ENCODE results near the gene MTF2. TPM values are rescaled to one million over a fixed set of nuclear protein-coding genes. Genes with fewer than 3 reads are reported as not detected.
"Not testable (repeated sequence)": the region's sequence is repeated elsewhere in the genome, so short reads cannot be mapped to it uniquely, and the experiment has no call there.

The MTF2 gene
- total RNA-seq, 1 donor from 2014 or later: 33.2 TPM

GRCh38 chr1:93142161-93142560 lies 63.1 kb downstream of the MTF2 start:
- no peak for DNase-seq (ENCODE audit: low spot score)

- DNase-seq (ENCODE audit: low spot score): no peak
Measured at GRCh38 chr1:93143136-93143535, 64.1 kb downstream of the MTF2 start.

GRCh38 chr1:93143769-93144168 lies 64.7 kb downstream of the MTF2 start:
- DNase-seq (ENCODE audit: low spot score): no peak

DNA sequence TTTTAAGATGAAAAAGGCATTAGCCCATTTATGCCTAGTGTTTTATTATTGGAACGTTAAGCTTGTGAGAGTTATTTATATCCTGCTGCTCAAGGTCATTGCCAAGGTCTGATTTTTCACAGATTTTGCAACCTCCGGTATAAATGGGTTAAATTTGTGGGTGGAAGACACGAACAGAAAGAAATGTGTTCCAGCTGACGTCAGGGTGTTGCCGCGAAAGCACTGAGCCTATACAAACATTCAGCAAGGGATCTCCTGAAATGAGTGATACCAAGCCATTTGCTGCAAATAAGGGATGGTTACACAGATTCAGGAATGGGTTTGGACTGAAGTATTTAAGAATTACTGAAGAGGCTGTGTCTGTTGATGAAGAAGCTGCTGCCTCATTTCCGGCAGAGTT lies 68.9 kb downstream of the MTF2 start:
- no peak for DNase-seq (ENCODE audit: low spot score)

DNA sequence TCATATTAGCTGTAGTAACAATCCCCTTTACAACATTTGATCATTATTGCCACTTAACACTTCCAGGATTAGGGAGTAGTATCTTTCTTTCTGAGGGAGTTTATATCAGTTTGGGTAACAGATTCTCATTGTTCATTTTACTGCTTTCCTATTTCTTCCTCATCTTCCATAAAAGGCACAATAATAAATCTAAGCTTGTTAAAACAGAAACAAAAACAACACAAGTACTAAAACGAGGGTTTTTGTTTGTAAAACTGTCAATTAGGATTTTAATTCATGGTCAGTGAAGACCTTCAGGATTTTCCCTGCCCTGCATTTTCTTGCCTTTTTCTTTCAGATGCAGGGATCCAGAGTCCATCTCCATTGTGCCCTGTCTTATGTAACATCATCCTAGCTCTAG lies 71.6 kb downstream of the MTF2 start:
- DNase-seq (ENCODE audit: low spot score): no peak

- no peak for DNase-seq (ENCODE audit: low spot score)
Measured at GRCh38 chr1:93151474-93151873, 72.4 kb downstream of the MTF2 start.

GRCh38 chr1:93152835-93153234 lies 73.8 kb downstream of the MTF2 start:
- no peak for DNase-seq (ENCODE audit: low spot score)

DNA sequence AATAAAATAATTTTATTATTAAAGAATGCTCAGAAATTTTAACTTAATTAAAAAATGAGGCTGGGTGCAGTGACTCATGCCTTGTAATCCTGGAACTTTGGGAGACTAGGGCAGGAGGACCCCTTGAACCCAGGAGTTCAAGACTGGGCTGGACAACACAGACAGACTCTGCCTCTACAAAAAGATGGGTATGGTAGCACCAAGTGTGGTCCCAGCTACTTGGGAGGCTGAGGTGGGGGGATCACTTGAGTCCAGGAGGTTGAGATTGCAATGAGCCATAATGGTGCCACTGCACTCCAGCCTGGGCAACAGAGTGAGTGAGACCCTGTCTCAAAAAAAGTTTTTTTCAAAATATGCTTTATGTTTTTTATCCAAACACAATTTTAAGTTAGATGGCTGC lies 75.8 kb downstream of the MTF2 start:
- DNase-seq (ENCODE audit: low spot score): no peak

DNA sequence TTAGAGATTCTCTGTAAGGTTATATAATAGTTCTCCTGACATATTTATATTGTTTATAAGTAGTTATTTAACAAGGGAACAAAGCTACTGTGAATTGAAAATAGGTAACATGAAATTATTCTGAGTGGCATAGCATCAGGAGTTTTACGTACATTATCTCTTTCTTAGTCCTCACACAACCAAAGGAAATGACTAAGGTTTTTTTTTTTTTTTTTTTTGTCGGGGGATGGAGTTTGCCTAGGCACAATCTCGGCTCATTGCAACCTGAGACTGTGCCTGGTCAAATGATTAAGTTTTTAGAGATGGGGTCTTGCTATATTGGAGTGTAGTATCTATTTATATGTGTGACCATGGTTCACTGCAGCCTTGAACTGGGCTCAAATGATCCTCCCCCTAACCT lies 76.3 kb downstream of the MTF2 start:
- DNase-seq (ENCODE audit: low spot score): no peak

- DNase-seq (ENCODE audit: low spot score): no peak
Measured at GRCh38 chr1:93159337-93159736, 80.3 kb downstream of the MTF2 start.

DNA sequence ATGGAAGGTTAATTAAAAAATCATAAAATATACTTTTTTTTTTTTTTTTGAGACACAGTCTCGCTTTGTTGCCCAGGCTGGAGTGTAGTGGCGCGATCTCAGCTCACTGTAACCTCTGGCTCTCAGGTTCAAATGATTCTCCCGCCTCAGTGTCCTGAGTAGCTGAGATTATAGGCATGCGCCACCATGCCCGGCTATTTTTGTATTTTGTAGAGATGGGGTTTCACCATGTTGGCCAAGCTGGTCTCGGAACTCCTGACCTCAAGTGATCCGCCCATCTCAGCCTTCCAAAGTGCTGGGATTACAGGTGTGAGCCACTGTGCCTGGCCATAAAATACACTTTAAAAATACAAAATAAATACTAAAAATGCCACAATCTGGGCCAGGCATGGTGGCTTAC lies 84.2 kb downstream of the MTF2 start:
- not testable (repeated sequence) for DNase-seq (ENCODE audit: low spot score)

DNA sequence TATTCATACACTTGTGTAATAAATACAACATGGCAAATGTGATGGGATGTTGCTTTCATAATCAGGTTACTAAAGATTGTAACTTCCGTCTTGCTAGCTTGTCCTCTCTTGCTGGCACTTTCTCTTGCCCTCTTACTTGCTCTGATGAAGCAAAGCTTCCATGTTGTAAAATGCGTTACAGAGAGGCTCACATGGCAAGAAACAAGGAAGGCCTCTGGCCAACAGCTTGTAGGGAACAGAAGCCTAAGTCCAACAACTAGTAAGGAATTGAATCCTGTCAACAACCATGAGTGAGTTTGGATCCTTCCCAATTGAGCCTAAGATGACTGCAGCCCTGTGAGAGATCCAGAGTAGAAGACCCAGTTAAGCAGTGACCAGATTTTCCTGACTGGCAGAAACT lies 85.7 kb downstream of the MTF2 start:
- DNase-seq (ENCODE audit: low spot score): no peak

DNA sequence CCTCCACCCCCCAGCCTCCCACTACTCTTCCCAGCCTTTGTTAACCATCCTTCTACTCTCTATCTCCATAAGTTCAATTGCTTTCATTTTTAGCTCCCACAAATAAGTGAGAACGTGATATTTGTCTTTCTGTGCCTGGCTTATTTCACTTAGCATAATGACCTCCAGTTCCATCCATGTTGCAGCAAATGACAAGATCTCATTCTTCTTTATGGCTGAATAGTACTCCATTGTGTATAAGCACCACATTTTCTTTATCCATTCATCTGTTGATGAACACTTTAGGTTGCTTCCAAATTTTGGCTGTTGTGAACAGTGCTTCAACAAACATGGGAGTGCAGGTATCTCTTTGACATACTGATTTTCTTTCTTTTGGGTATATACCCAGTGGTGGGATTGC lies 86.8 kb downstream of the MTF2 start:
- DNase-seq (ENCODE audit: low spot score): not testable (repeated sequence)

- no peak for DNase-seq (ENCODE audit: low spot score)
Measured at GRCh38 chr1:93167006-93167405, 87.9 kb downstream of the MTF2 start.

DNA sequence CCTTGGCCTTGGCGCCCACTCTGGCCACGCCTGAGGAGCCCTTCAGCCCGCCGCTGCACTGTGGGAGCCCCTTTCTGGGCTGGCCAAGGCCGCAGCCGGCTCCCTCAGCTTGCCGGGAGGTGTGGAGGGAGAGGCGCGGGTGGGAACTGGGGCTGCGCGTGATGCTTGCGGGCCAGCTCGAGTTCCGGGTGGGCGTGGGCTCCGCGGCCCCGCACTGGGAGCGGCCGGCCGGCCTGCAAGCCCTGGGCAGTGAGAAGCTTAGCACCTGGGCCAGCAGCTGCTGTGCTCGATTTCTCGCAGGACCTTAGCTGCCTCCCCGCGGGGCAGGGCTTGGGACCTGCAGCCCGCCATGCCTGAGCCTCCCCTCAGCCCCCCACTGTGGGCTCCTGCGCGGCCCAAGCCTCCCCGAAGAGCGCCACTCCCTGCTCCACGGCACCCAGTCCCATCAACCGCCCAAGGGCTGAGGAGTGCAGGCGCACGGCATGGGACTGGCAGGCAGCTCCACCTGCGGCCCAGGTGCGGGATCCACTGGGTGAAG lies 91.1 kb downstream of the MTF2 start:
- not testable (repeated sequence) for DNase-seq (ENCODE audit: low spot score)

DNA sequence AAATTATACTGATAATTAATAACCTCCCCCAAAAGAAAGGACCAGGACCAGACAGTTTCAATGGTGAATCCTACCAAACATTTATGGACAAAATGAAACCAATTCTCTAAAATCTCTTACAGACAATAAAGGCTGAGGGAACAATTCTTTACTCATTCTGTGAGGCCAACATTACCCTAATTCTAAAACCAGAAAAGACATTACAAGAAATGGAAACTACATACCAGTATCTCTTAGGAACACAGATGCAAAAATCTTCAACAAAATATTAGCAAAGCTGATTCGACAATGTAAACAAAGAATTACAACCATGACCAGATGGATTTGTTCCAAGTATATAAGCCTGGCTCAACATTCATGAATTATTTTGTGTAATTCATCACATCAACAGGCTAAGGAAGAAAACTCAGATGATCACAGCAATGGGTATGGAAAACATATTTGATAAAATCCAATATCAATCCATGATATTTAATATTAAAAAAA lies 92.5 kb downstream of the MTF2 start:
- DNase-seq (ENCODE audit: low spot score): no peak

DNA sequence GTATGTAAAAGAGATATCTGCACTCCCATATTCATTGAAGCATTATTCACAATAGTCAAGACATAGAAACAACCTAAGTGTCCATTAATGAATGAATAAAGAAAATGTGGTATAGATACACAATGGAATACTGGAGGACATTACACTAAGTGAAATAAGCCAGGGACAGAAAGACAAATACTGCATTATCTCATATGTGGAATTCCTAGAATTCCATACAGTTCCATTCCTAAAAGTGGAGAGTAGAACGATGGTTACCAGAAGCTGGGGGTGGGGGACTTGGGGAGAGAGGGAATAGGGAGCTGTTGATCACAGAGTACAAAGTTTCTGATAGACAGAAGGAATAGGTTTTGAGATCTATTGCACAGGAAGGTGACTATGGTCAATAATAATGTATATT lies 93.7 kb downstream of the MTF2 start:
- DNase-seq (ENCODE audit: low spot score): no peak

GRCh38 chr1:93174638-93175037 lies 95.6 kb downstream of the MTF2 start:
- not testable (repeated sequence) for DNase-seq (ENCODE audit: low spot score)

- no peak for DNase-seq (ENCODE audit: low spot score)
Measured at GRCh38 chr1:93177991-93178390, 98.9 kb downstream of the MTF2 start.

DNA sequence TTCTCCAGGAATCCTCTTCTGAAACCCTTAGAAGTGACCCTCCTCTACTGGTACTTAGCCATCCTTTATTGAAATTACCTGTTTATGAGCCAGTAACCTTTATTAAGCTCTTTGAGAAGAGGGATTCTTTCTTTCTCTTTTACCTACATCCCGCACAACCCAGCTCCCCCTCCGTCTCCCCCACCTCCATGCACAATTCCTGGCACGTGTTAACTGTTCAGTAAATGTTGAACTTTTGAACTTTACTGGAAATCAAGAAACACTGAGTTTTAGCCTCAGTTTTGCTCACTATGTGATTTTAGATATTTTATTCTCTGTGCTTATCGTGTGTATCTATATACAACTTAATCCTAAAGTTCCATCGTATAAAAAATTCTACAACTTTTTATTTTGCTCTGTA lies 99.3 kb downstream of the MTF2 start:
- DNase-seq (ENCODE audit: low spot score): no peak

- DNase-seq (ENCODE audit: low spot score): peak; percentile 99
Measured at GRCh38 chr1:93179886-93180722, 101.0 kb downstream of the MTF2 start, which contains the start of gene TMED5. TMED5 (minus strand) TSS chr1:93180413; CDS start chr1:93180242, 171 bp downstream.

DNA sequence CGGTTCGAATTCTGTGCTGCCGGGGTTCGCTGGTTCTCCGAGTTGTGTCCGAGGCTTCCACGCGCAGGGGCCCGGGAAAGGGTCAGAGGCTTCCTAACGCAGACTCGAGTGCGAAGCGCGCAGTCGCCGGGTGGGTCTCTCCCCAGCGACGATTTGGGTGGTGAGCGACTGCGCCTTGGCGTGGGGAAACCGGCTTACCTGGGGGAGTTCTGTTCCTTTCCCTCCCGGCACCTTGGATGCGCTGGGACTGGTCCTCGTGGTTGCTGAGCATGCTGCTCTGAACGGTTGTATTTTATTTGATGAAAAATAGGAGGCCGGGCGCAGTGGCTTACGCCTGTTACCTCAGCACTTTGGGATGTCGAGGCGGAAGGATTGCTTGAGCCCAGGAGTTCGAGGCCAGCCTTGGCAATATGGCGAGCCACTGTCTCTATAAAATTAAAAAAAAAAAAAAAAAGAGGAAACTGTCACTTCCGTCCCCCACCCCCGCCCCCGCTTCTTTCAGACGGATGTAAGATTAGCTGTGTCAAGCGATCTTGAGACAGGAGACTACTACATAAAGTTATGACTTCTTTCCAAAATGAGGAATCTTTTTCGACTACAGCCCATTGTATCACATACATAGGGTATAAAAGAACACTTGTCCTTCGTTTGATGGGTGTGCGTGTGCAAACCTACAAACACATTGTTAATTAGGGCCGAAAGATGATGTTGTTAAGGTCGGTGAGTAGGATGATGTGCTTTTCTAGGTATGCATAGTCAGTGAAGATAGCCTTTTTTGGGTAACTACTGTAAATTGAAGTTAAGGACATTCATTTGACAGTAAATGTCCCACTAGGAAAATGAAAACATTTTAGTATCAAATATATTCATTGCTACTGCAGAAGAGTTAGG lies 101.9 kb downstream of the MTF2 start, which contains the start of gene CCDC18:
TSS of gene CCDC18 (plus strand) at position 2 of the 891 bp plus-strand sequence. CDS start 2,638 bp downstream, outside the sequence.
- DNase-seq (ENCODE audit: low spot score): no peak
